T-cell (primary cell): ENCODE results near the gene LAPTM5. TPM values are rescaled to one million over a fixed set of nuclear protein-coding genes. Genes with fewer than 3 reads are reported as not detected.

Source experiments
- ATAC-seq, 4 experiments: fragments of 200-7000 bp in 3 of 4; fragments of 150-1000 bp in 1 of 4; cut with Tn5 transposase; replicated peaks in 1 of 4; 1 replicate in 3 of 4; 2 replicates in 1 of 4; pipeline ENCODE4 v1.10.0; 2021; ENCODE audit warnings: moderate library complexity in 3 of 4, mild to moderate bottlenecking in 2 of 4, moderate number of reproducible peaks in 1 of 4
- CTCF ChIA-PET, 2 donors: fragments of 300-600 bp; sonication (Branson Sonifier 250); formaldehyde crosslinking; loops; one replicate each; lab custom pipeline; 2022; ENCODE audit warnings: antibody characterized with exemption in 2 of 2; lab: Charles Lee
- POLR2A ChIA-PET, 2 donors: fragments of 300-600 bp; sonication (Branson Sonifier 250); formaldehyde crosslinking; loops; one replicate each; lab custom pipeline; 2022; ENCODE audit warnings: antibody characterized with exemption in 2 of 2; lab: Charles Lee
- DNase-seq, 35 experiments: peaks; one replicate each; pipeline versions ENCODE4 v3.0.0 to v3.0.0-alpha.2; 2013 to 2023
- H3K27ac ChIP-seq: one replicate; pipeline ENCODE4 v1.5.1; 2013; ENCODE audit warnings: low read length
- H3K27me3 ChIP-seq, 2 experiments: replicated peaks in 1 of 2; 1 replicate in 1 of 2; 2 replicates in 1 of 2; pipeline versions ENCODE4 v1.6.1 to v1.7.0; 2013; ENCODE audit warnings: low read length in 1 of 2, mixed read lengths in 1 of 2; ENCODE audit not compliant: control insufficient read depth in 2 of 2, insufficient read depth in 2 of 2; ENCODE audit errors: extremely low read depth in 1 of 2
- H3K36me3 ChIP-seq, 2 donors: 1 replicate in 1 of 2; 2 replicates in 1 of 2; pipeline versions ENCODE4 v1.6.1 to v1.7.0; 2013; ENCODE audit warnings: low read length in 1 of 2; ENCODE audit not compliant: control insufficient read depth in 2 of 2, insufficient read depth in 1 of 2; ENCODE audit errors: extremely low read depth in 1 of 2
- H3K4me1 ChIP-seq, 2 experiments: 1 replicate in 1 of 2; 2 replicates in 1 of 2; pipeline versions ENCODE4 v1.6.1 to v1.7.0; 2013; ENCODE audit warnings: low read length in 2 of 2, mixed read lengths in 1 of 2; ENCODE audit not compliant: insufficient read depth in 2 of 2, control insufficient read depth in 1 of 2; ENCODE audit errors: extremely low read depth in 1 of 2
- H3K4me3 ChIP-seq, 2 donors: 1 replicate in 1 of 2; 2 replicates in 1 of 2; pipeline versions ENCODE4 v1.5.1 to v1.7.0; 2013; ENCODE audit warnings: mild to moderate bottlenecking in 2 of 2, low read length in 1 of 2, moderate library complexity in 1 of 2; ENCODE audit not compliant: control insufficient read depth in 1 of 2; ENCODE audit errors: extremely low read depth in 1 of 2
- H3K9me3 ChIP-seq: 2 replicates; pipeline ENCODE4 v1.7.0; 2013
- H3K27ac Mint-ChIP-seq, 2 donors: one replicate each; pipeline ENCODE4 v1.8.0; 2020 to 2021; ENCODE audit warnings: mild to moderate bottlenecking in 2 of 2, mixed read lengths in 2 of 2
- H3K27me3 Mint-ChIP-seq, 2 donors: one replicate each; pipeline ENCODE4 v1.8.0; 2021 to 2022; ENCODE audit warnings: mixed read lengths in 2 of 2
- H3K36me3 Mint-ChIP-seq: one replicate; pipeline ENCODE4 v1.8.0; 2021; ENCODE audit warnings: mixed read lengths
- H3K4me1 Mint-ChIP-seq, 3 donors: one replicate each; pipeline ENCODE4 v1.8.0; 2020 to 2022; ENCODE audit warnings: mixed read lengths in 3 of 3, mild to moderate bottlenecking in 1 of 3
- H3K4me3 Mint-ChIP-seq, 3 donors: one replicate each; pipeline ENCODE4 v1.8.0; 2020 to 2022; ENCODE audit warnings: mild to moderate bottlenecking in 3 of 3, mixed read lengths in 3 of 3, moderate library complexity in 3 of 3
- H3K9me3 Mint-ChIP-seq, 3 donors: one replicate each; pipeline ENCODE4 v1.8.0; 2020 to 2022; ENCODE audit warnings: mixed read lengths in 3 of 3
- WGBS: methylation state at CpG from one replicate; pipeline ENCODE4 v1.1.5; 2013; ENCODE audit warnings: missing lambda C conversion rate; ENCODE audit not compliant: insufficient coverage; 5-methylcytosine and 5-hydroxymethylcytosine counted together
- total RNA-seq, 35 experiments: library from RNA in 6 of 35; stranded (reverse) in 6 of 35; fragments of 120-200 nt in 1 of 35; gene quantifications; one replicate each; pipeline versions ENCODE4 v1.2.1 to v1.2.4 and lab custom pipeline; 2013 to 2026

LAPTM5 gene
- total RNA-seq, 5 donors from 2014 or later (not counting 1 experiment from before 2014, with no cell fraction given) = 529 to 586 (median 559) TPM

GRCh38 chr1:30731806-30732276, 25.7 kb downstream of the LAPTM5 start:
- WGBS = 73% methylated on average over 7 of the region's 8 CpGs
- H3K36me3 ChIP-seq = peaks cover 12 to 49% of the 10 kb centered on the region in 2 donors
- ATAC-seq (peak in 3 of 4 experiments; percentile 5 to 24 (median 7)), DNase-seq (no peak)
- peaks cover 0 to 29% of the 10 kb centered on the region in 2 experiments for H3K4me1 ChIP-seq
- H3K27ac ChIP-seq = peak overlapping the region; percentile 33
- ChIA-PET CTCF (interaction anchor here in 1 of 2 donors (0.5 to 1.8 kb wide), 2 partner anchors 12 to 51 kb away, joined by 3 to 13 read pairs; no protein-coding TSS in a partner anchor), POLR2A (interaction anchor here in 1 of 2 donors (0.6 kb wide), 1 partner anchor 913 kb away, joined by 5 read pairs; the partner anchor contains the start of gene PEF1)
- no peak overlapping the region for H3K4me3 ChIP-seq
- Mint-ChIP-seq H3K27ac (peak overlapping the region; percentile 83 to 86), H3K27me3 (no peaks in the 10 kb centered on the region), H3K9me3 (no peaks in the 10 kb centered on the region), H3K4me1 (peaks cover 18 to 37% (median 22%) of the 10 kb centered on the region in 3 donors), H3K4me3 (peak overlapping the region in 1 of 3 donors; percentile 58), H3K36me3 (peaks cover 34% of the 10 kb centered on the region)
- no peaks in the 10 kb centered on the region for H3K9me3 ChIP-seq
- no peaks in the 10 kb centered on the region for H3K27me3 ChIP-seq

GRCh38 chr1:30731109-30731805, 26.3 kb downstream of the LAPTM5 start:
- H3K4me1 Mint-ChIP-seq = peaks cover 18 to 37% (median 22%) of the 10 kb centered on the region in 3 donors
- peak overlapping the region; percentile 83 to 86 for H3K27ac Mint-ChIP-seq
- ChIA-PET POLR2A (no interaction called here), CTCF (interaction anchor here in 1 of 2 donors (0.5 kb wide), 1 partner anchor 51 kb away, joined by 3 read pairs; no protein-coding TSS in a partner anchor)
- H3K4me1 ChIP-seq = peaks cover 0 to 29% of the 10 kb centered on the region in 2 experiments
- H3K9me3 Mint-ChIP-seq = no peaks in the 10 kb centered on the region
- peaks cover 28% of the 10 kb centered on the region for H3K36me3 Mint-ChIP-seq
- ATAC-seq (no peak), DNase-seq (no peak)
- peaks cover 12 to 45% of the 10 kb centered on the region in 2 donors for H3K36me3 ChIP-seq
- H3K27me3 ChIP-seq = no peaks in the 10 kb centered on the region
- no peak overlapping the region for H3K4me3 ChIP-seq
- H3K4me3 Mint-ChIP-seq = peak overlapping the region in 1 of 3 donors; percentile 58
- WGBS = 84% methylated on average over 8 of the region's 10 CpGs
- H3K27me3 Mint-ChIP-seq = no peaks in the 10 kb centered on the region
- no peaks in the 10 kb centered on the region for H3K9me3 ChIP-seq
- peak overlapping the region; percentile 33 for H3K27ac ChIP-seq

- no peak overlapping the region for H3K27ac ChIP-seq
- no peak for DNase-seq
- no peaks in the 10 kb centered on the region for H3K27me3 ChIP-seq
- CTCF ChIA-PET = interaction anchor here (0.6 to 1.0 kb wide), 2 partner anchors 9 to 10 kb away, joined by 3 read pairs; no protein-coding TSS in a partner anchor
- 84% methylated on average over 18 of the region's 23 CpGs for WGBS
- Mint-ChIP-seq H3K4me1 (peaks cover 16 to 35% (median 18%) of the 10 kb centered on the region in 3 donors), H3K27me3 (no peaks in the 10 kb centered on the region), H3K9me3 (no peaks in the 10 kb centered on the region), H3K4me3 (no peak overlapping the region), H3K36me3 (peaks cover 23% of the 10 kb centered on the region), H3K27ac (peak overlapping the region; percentile 46 to 86)
- H3K4me1 ChIP-seq = peaks cover 0 to 29% of the 10 kb centered on the region in 2 experiments
- ATAC-seq = no peak
- H3K4me3 ChIP-seq = no peak overlapping the region
- no peaks in the 10 kb centered on the region for H3K9me3 ChIP-seq
- peaks cover 12 to 44% of the 10 kb centered on the region in 2 donors for H3K36me3 ChIP-seq
- POLR2A ChIA-PET = no interaction called here
These were observed 27.0 kb downstream of the LAPTM5 start for GRCh38 chr1:30730346-30731108.

- Histone ChIP-seq H3K36me3 (peaks cover 7 to 42% of the 10 kb centered on the region in 2 donors), H3K4me1 (peaks cover 0 to 29% of the 10 kb centered on the region in 2 experiments), H3K27me3 (no peaks in the 10 kb centered on the region), H3K27ac (no peak overlapping the region), H3K4me3 (no peak overlapping the region), H3K9me3 (no peaks in the 10 kb centered on the region)
- WGBS = 93% methylated on average over 6 of the region's 6 CpGs
- no peak overlapping the region for H3K4me3 Mint-ChIP-seq
- DNase-seq (no peak), ATAC-seq (no peak)
- no peaks in the 10 kb centered on the region for H3K9me3 Mint-ChIP-seq
- POLR2A ChIA-PET = interaction anchor here in 1 of 2 donors (0.6 kb wide), 1 partner anchor 12 kb away, joined by 3 read pairs; no protein-coding TSS in a partner anchor
- no peaks in the 10 kb centered on the region for H3K27me3 Mint-ChIP-seq
- CTCF ChIA-PET = interaction anchor here (0.6 to 1.0 kb wide), 3 partner anchors 9 to 50 kb away, joined by 3 to 4 read pairs (median 3); no protein-coding TSS in a partner anchor
- peaks cover 17 to 41% (median 21%) of the 10 kb centered on the region in 3 donors for H3K4me1 Mint-ChIP-seq
- H3K27ac Mint-ChIP-seq = peak overlapping the region; percentile 22 to 72
- peaks cover 18% of the 10 kb centered on the region for H3K36me3 Mint-ChIP-seq
These were observed 27.7 kb downstream of the LAPTM5 start for GRCh38 chr1:30729901-30730300.

GRCh38 chr1:30728832-30729638, 28.5 kb downstream of the LAPTM5 start:
- Histone ChIP-seq H3K27ac (no peak overlapping the region), H3K4me3 (no peak overlapping the region), H3K4me1 (peaks cover 0 to 31% of the 10 kb centered on the region in 2 experiments), H3K27me3 (no peaks in the 10 kb centered on the region), H3K36me3 (peaks cover 4 to 40% of the 10 kb centered on the region in 2 donors), H3K9me3 (no peaks in the 10 kb centered on the region)
- ChIA-PET POLR2A (interaction anchor here in 1 of 2 donors (0.5 kb wide), 1 partner anchor 833 kb away, joined by 3 read pairs; no protein-coding TSS in a partner anchor), CTCF (interaction anchor here (0.5 to 1.5 kb wide), 3 partner anchors 15 to 51 kb away, joined by 3 to 6 read pairs (median 4); no protein-coding TSS in a partner anchor)
- no peak for DNase-seq
- H3K27ac Mint-ChIP-seq = peak overlapping the region; percentile 55 to 72
- peaks cover 25 to 43% (median 25%) of the 10 kb centered on the region in 3 donors for H3K4me1 Mint-ChIP-seq
- peaks cover 15% of the 10 kb centered on the region for H3K36me3 Mint-ChIP-seq
- WGBS = 73% methylated on average over 17 of the region's 17 CpGs
- ATAC-seq = no peak
- no peak overlapping the region for H3K4me3 Mint-ChIP-seq
- H3K27me3 Mint-ChIP-seq = no peaks in the 10 kb centered on the region
- H3K9me3 Mint-ChIP-seq = no peaks in the 10 kb centered on the region
